IMR-90 (cell line): ENCODE results near the gene RAPGEF1. TPM values are rescaled to one million over a fixed set of nuclear protein-coding genes. Genes with fewer than 3 reads are reported as not detected.

Experiments used
- microRNA-seq, 2 experiments: library from miRNA; stranded (forward) in 1 of 2; unstranded in 1 of 2; fragments of 10-50 nt in 1 of 2; fragments of <30 nt in 1 of 2; gene quantifications in 1 of 2; microRNA quantifications in 1 of 2; one replicate each; pipeline versions ENCODE3 to v1.1.0; 2013 to 2020; ENCODE audit not compliant: insufficient read depth in 1 of 2, insufficient read length in 1 of 2, unreplicated experiment in 1 of 2
- polyA plus RNA-seq, 3 experiments: library from polyadenylated mRNA; depleted of rRNA; stranded (reverse); fragments of >200 nt; gene quantifications; 2 replicates each; pipeline ENCODE4 v1.2.3, GENCODE V29; 2012; ENCODE audit warnings: low replicate concordance in 1 of 3
- small RNA-seq, 5 experiments: library from RNA; depleted of rRNA; stranded (forward); fragments of <200 nt; gene quantifications; one replicate each; pipeline ENCODE3, GENCODE V24; 2012
- total RNA-seq: library from RNA; depleted of rRNA; stranded (reverse); fragments of >200 nt; gene quantifications from 2 replicates; pipeline ENCODE4 v1.2.3, GENCODE V29; 2012; rRNA removed

RAPGEF1 gene
- total and polyA plus RNA-seq, 2 of the 4 experiments (the other 2 are of a cell fraction), result 13.1 to 22.3 TPM

Small RNAs within 50 kb of the gene (microRNA-seq; reads per million reads assigned to microRNA genes)
- gene EIF4A1P3 (ENCODE audit: insufficient read depth, insufficient read length) (not detected), gene RF00272 (ENCODE audit: insufficient read depth, insufficient read length) (not detected), gene RN7SL328P (ENCODE audit: insufficient read depth, insufficient read length) (not detected)

Small RNAs within 50 kb of the gene (small RNA-seq; reads per million reads assigned to genes)
- 0 reads per million in 5 experiments for gene EIF4A1P3
- gene RF00272, result 0 to 0.04 (median 0) reads per million in 5 experiments
- 0 reads per million in 5 experiments for gene RN7SL328P

Other genes with a start within 250 kb of the RAPGEF1 start
- 24.2 and 25.0 TPM in 2 replicates for gene POMT1, start 237.2 kb downstream of the RAPGEF1 start, total RNA-seq
- 34.7 and 36.5 TPM in 2 replicates for gene POMT1, start 237.2 kb downstream of the RAPGEF1 start, polyA plus RNA-seq (2012; rRNA removed)
- 16.9 and 17.9 TPM in 2 replicates for gene UCK1, start 208.8 kb downstream of the RAPGEF1 start, total RNA-seq
- 21.4 and 22.5 TPM in 2 replicates for gene UCK1, start 208.8 kb downstream of the RAPGEF1 start, polyA plus RNA-seq (2012; rRNA removed)
- gene PRRT1B, start 194.6 kb downstream of the RAPGEF1 start, total RNA-seq, result not detected in 2 replicates
- not detected in 2 replicates for gene PRRT1B, start 194.6 kb downstream of the RAPGEF1 start, polyA plus RNA-seq (2012; rRNA removed)